ENCODE data around the gene SMIM44. TPM values are rescaled to one million over a fixed set of nuclear protein-coding genes. Genes with fewer than 3 reads are reported as not detected.

The SMIM44 gene
- total and polyA plus RNA-seq, 9 of the 15 experiments (the other 6 are each of a cell fraction or from before 2014, with no cell fraction given) = not detected

DNA sequence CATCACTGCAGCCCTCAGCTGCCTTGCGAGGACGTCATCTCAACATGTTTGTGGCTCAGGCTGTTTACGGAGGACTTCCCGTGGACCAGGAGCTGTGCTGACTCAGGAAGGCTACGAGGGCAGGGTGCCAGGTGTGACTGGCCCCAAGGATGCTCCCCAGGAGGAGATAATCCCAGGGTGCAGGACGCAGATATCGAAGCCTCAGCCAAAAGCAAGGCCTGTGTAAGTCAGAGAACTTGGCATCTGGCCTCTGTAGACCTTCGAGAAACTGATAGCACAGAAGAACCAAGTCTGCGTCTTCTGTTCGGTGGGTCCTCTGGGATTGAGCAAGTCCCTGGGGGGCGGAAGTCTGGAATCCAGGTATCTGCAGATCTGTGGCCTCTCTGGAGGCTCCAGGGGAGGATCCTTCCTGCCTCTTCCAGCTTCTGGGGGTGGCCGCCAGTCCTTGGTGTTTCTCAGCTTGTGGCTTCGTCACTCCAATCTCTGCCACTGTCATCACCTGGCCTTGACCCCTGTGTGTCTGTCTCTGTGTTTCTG lies 19.9 kb upstream of the SMIM44 start (continued):
- TF ChIP-seq HCFC1 (IDR thresholded peaks at IDR 0.05; ENCODE audit: low read depth, low read length) (no peak), POLR2A (conservative IDR thresholded peaks at IDR 0.05) (no peak), NCOA4 (IDR thresholded peaks at IDR 0.05; ENCODE audit: partially characterized antibody) (no peak), NFIC (IDR thresholded peaks at IDR 0.05) (peak; percentile 87), ZBTB8A (IDR thresholded peaks at IDR 0.05; ENCODE audit: partially characterized antibody) (no peak), SMARCE1 (IDR thresholded peaks at IDR 0.05) (no peak; the same call in 1 of the 2 replicates), CREM (IDR thresholded peaks at IDR 0.05; ENCODE audit: low read depth) (peak; percentile 87), GTF2E2 (tag; IDR thresholded peaks at IDR 0.05) (no peak), TAF15 (IDR thresholded peaks at IDR 0.05; ENCODE audit: low read depth, low read length) (no peak), ZNF408 (CRISPR knock-in tag; IDR thresholded peaks at IDR 0.05; ENCODE audit: low read depth) (no peak), WHSC1 (IDR thresholded peaks at IDR 0.05; ENCODE audit: low read length) (no peak), ZC3H11A (IDR thresholded peaks at IDR 0.05; ENCODE audit: low read depth, low read length) (no peak)
- TF ChIP-seq, protein P1, sequence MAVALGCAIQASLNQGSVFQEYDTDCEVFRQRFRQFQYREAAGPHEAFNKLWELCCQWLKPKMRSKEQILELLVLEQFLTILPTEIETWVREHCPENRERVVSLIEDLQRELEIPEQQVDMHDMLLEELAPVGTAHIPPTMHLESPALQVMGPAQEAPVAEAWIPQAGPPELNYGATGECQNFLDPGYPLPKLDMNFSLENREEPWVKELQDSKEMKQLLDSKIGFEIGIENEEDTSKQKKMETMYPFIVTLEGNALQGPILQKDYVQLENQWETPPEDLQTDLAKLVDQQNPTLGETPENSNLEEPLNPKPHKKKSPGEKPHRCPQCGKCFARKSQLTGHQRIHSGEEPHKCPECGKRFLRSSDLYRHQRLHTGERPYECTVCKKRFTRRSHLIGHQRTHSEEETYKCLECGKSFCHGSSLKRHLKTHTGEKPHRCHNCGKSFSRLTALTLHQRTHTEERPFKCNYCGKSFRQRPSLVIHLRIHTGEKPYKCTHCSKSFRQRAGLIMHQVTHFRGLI (CRISPR knock-in tag; IDR thresholded peaks at IDR 0.05) = no peak
- TF ChIP-seq, protein P2, sequence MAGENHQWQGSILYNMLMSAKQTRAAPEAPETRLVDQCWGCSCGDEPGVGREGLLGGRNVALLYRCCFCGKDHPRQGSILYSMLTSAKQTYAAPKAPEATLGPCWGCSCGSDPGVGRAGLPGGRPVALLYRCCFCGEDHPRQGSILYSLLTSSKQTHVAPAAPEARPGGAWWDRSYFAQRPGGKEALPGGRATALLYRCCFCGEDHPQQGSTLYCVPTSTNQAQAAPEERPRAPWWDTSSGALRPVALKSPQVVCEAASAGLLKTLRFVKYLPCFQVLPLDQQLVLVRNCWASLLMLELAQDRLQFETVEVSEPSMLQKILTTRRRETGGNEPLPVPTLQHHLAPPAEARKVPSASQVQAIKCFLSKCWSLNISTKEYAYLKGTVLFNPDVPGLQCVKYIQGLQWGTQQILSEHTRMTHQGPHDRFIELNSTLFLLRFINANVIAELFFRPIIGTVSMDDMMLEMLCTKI (IDR thresholded peaks at IDR 0.05; ENCODE audit: partially characterized antibody) = no peak
- TF ChIP-seq, protein P3, sequence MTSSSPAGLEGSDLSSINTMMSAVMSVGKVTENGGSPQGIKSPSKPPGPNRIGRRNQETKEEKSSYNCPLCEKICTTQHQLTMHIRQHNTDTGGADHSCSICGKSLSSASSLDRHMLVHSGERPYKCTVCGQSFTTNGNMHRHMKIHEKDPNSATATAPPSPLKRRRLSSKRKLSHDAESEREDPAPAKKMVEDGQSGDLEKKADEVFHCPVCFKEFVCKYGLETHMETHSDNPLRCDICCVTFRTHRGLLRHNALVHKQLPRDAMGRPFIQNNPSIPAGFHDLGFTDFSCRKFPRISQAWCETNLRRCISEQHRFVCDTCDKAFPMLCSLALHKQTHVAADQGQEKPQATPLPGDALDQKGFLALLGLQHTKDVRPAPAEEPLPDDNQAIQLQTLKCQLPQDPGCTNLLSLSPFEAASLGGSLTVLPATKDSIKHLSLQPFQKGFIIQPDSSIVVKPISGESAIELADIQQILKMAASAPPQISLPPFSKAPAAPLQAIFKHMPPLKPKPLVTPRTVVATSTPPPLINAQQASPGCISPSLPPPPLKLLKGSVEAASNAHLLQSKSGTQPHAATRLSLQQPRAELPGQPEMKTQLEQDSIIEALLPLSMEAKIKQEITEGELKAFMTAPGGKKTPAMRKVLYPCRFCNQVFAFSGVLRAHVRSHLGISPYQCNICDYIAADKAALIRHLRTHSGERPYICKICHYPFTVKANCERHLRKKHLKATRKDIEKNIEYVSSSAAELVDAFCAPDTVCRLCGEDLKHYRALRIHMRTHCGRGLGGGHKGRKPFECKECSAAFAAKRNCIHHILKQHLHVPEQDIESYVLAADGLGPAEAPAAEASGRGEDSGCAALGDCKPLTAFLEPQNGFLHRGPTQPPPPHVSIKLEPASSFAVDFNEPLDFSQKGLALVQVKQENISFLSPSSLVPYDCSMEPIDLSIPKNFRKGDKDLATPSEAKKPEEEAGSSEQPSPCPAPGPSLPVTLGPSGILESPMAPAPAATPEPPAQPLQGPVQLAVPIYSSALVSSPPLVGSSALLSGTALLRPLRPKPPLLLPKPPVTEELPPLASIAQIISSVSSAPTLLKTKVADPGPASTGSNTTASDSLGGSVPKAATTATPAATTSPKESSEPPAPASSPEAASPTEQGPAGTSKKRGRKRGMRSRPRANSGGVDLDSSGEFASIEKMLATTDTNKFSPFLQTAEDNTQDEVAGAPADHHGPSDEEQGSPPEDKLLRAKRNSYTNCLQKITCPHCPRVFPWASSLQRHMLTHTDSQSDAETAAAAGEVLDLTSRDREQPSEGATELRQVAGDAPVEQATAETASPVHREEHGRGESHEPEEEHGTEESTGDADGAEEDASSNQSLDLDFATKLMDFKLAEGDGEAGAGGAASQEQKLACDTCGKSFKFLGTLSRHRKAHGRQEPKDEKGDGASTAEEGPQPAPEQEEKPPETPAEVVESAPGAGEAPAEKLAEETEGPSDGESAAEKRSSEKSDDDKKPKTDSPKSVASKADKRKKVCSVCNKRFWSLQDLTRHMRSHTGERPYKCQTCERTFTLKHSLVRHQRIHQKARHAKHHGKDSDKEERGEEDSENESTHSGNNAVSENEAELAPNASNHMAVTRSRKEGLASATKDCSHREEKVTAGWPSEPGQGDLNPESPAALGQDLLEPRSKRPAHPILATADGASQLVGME (CRISPR knock-in tag; IDR thresholded peaks at IDR 0.05) = no peak
- TF ChIP-seq, protein P4, sequence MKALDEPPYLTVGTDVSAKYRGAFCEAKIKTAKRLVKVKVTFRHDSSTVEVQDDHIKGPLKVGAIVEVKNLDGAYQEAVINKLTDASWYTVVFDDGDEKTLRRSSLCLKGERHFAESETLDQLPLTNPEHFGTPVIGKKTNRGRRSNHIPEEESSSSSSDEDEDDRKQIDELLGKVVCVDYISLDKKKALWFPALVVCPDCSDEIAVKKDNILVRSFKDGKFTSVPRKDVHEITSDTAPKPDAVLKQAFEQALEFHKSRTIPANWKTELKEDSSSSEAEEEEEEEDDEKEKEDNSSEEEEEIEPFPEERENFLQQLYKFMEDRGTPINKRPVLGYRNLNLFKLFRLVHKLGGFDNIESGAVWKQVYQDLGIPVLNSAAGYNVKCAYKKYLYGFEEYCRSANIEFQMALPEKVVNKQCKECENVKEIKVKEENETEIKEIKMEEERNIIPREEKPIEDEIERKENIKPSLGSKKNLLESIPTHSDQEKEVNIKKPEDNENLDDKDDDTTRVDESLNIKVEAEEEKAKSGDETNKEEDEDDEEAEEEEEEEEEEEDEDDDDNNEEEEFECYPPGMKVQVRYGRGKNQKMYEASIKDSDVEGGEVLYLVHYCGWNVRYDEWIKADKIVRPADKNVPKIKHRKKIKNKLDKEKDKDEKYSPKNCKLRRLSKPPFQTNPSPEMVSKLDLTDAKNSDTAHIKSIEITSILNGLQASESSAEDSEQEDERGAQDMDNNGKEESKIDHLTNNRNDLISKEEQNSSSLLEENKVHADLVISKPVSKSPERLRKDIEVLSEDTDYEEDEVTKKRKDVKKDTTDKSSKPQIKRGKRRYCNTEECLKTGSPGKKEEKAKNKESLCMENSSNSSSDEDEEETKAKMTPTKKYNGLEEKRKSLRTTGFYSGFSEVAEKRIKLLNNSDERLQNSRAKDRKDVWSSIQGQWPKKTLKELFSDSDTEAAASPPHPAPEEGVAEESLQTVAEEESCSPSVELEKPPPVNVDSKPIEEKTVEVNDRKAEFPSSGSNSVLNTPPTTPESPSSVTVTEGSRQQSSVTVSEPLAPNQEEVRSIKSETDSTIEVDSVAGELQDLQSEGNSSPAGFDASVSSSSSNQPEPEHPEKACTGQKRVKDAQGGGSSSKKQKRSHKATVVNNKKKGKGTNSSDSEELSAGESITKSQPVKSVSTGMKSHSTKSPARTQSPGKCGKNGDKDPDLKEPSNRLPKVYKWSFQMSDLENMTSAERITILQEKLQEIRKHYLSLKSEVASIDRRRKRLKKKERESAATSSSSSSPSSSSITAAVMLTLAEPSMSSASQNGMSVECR (CRISPR knock-in tag; IDR thresholded peaks at IDR 0.05) = no peak

Measured in K562 (cell line).